Measurements from ENCODE around the gene SPEM1.

- TF ChIP-seq CTCF (IDR thresholded peaks at IDR 0.05) = peak; percentile 62 to 96
- no peak for TF ChIP-seq EP300 (IDR thresholded peaks at IDR 0.05)
These were observed 16.6 kb downstream of the SPEM1 start for GRCh38 chr17:7436556-7437368.
